Neuronal stem cell (in vitro differentiated cells): ENCODE data around the gene TBC1D22B.

Experiments used
- DNase-seq: peaks from one replicate; pipeline ENCODE4 v3.0.0-alpha.2; 2013; ENCODE audit warnings: low spot score
- H2AFZ ChIP-seq: one replicate; pipeline ENCODE4 v1.6.1; 2013; ENCODE audit warnings: mild to moderate bottlenecking, low read length, inconsistent platforms
- H2AK5ac ChIP-seq: 2 replicates; pipeline ENCODE4 v1.6.1; 2013; ENCODE audit warnings: low read depth, mild to moderate bottlenecking, inconsistent platforms, low read length, moderate library complexity, mixed read lengths
- H2BK120ac ChIP-seq: 2 replicates; pipeline ENCODE4 v1.6.1; 2013; ENCODE audit warnings: low read depth, mild to moderate bottlenecking, inconsistent platforms, low read length, moderate library complexity, mixed read lengths
- H2BK12ac ChIP-seq: one replicate; pipeline ENCODE4 v1.6.1; 2013; ENCODE audit warnings: low read length, inconsistent platforms
- H2BK15ac ChIP-seq: 2 replicates; pipeline ENCODE4 v1.6.1; 2013; ENCODE audit warnings: mild to moderate bottlenecking, low read length, inconsistent platforms, mixed read lengths
- H2BK5ac ChIP-seq: one replicate; pipeline ENCODE4 v1.6.1; 2013; ENCODE audit warnings: inconsistent platforms, mild to moderate bottlenecking, low read length, moderate library complexity
- H3K14ac ChIP-seq: one replicate; pipeline ENCODE4 v1.6.1; 2013; ENCODE audit warnings: low read length, inconsistent platforms
- H3K18ac ChIP-seq: 2 replicates; pipeline ENCODE4 v1.6.1; 2013; ENCODE audit warnings: low read length, inconsistent platforms
- H3K23ac ChIP-seq: 2 replicates; pipeline ENCODE4 v1.6.1; 2013; ENCODE audit warnings: low read depth, mild to moderate bottlenecking, mixed read lengths, low read length, inconsistent platforms; ENCODE audit not compliant: poor library complexity
- H3K27ac ChIP-seq: replicated peaks from 3 replicates; pipeline ENCODE4 v1.5.1; 2013; ENCODE audit warnings: low read length, inconsistent platforms
- H3K27me3 ChIP-seq, 3 experiments: 2 replicates each; pipeline ENCODE4 v1.6.1; 2013; ENCODE audit warnings: low read length in 3 of 3, mild to moderate bottlenecking in 2 of 3, inconsistent platforms in 1 of 3, low read depth in 1 of 3, mixed read lengths in 1 of 3, moderate library complexity in 1 of 3; ENCODE audit not compliant: control insufficient read depth in 3 of 3, insufficient read depth in 3 of 3
- H3K36me3 ChIP-seq, 2 donors: replicated peaks in 1 of 2; 2 replicates each; pipeline ENCODE4 v1.6.1; 2013; ENCODE audit warnings: low read length in 2 of 2; ENCODE audit not compliant: control insufficient read depth in 2 of 2, insufficient read depth in 2 of 2
- H3K4ac ChIP-seq: 2 replicates; pipeline ENCODE4 v1.6.1; 2013; ENCODE audit warnings: inconsistent platforms, mild to moderate bottlenecking, low read length, moderate library complexity
- H3K4me1 ChIP-seq, 2 donors: 1 replicate in 1 of 2; 2 replicates in 1 of 2; pipeline ENCODE4 v1.6.1; 2013; ENCODE audit warnings: low read length in 2 of 2, low read depth in 1 of 2; ENCODE audit not compliant: control insufficient read depth in 2 of 2, insufficient read depth in 1 of 2
- H3K4me2 ChIP-seq: one replicate; pipeline ENCODE4 v1.6.1; 2013; ENCODE audit warnings: mild to moderate bottlenecking, low read length, inconsistent platforms; ENCODE audit not compliant: insufficient read depth, poor library complexity, severe bottlenecking
- H3K4me3 ChIP-seq, 2 donors: 2 replicates each; pipeline ENCODE4 v1.5.1; 2013; ENCODE audit warnings: low read length in 2 of 2, mild to moderate bottlenecking in 2 of 2, inconsistent platforms in 1 of 2, moderate library complexity in 1 of 2
- H3K79me1 ChIP-seq: one replicate; pipeline ENCODE4 v1.6.1; 2013; ENCODE audit warnings: low read depth, mild to moderate bottlenecking, inconsistent platforms, low read length, moderate library complexity
- H3K9ac ChIP-seq: one replicate; pipeline ENCODE4 v1.6.1; 2013; ENCODE audit warnings: mild to moderate bottlenecking, low read depth, low read length, inconsistent platforms; ENCODE audit not compliant: poor library complexity
- H3K9me3 ChIP-seq, 2 donors: replicated peaks in 1 of 2; 2 replicates each; pipeline versions ENCODE3 to v1.6.1; 2013; ENCODE audit warnings: low read length in 2 of 2, mild to moderate bottlenecking in 2 of 2, inconsistent platforms in 1 of 2, low read depth in 1 of 2, mixed read lengths in 1 of 2, moderate library complexity in 1 of 2; ENCODE audit not compliant: control insufficient read depth in 2 of 2, insufficient read depth in 1 of 2
- H4K8ac ChIP-seq: one replicate; pipeline ENCODE4 v1.6.1; 2013; ENCODE audit warnings: low read depth, mild to moderate bottlenecking, inconsistent platforms, low read length, moderate library complexity
- H4K91ac ChIP-seq: one replicate; pipeline ENCODE4 v1.6.1; 2013; ENCODE audit warnings: low read length, low read depth, mild to moderate bottlenecking, inconsistent platforms; ENCODE audit not compliant: poor library complexity
- WGBS, 2 donors: extraction: QIAGEN DNeasy Blood & Tissue Kit; methylation state at CpG; one replicate each; pipeline ENCODE4 v1.1.7; 2013; ENCODE audit warnings: missing lambda C conversion rate in 2 of 2, mixed read lengths in 1 of 2; ENCODE audit not compliant: insufficient read length in 2 of 2, insufficient replicate concordance in 1 of 2; ENCODE audit errors: extremely low coverage in 2 of 2; 5-methylcytosine and 5-hydroxymethylcytosine counted together

Gene TBC1D22B

GRCh38 chr6:37319156-37319555, 61.6 kb downstream of the TBC1D22B start:
- no peak overlapping the region for H2BK12ac ChIP-seq
- no peaks in the 10 kb centered on the region for H3K79me1 ChIP-seq
- H2BK5ac ChIP-seq: no peak overlapping the region
- H2AFZ ChIP-seq: no peak overlapping the region
- no CpG with 5 or more reads among the region's 3 CpGs for WGBS, 2 donors
- no peak overlapping the region for H3K23ac ChIP-seq
- no peak overlapping the region for H3K14ac ChIP-seq
- H2BK15ac ChIP-seq: no peak overlapping the region
- H3K36me3 ChIP-seq: peaks cover 27 to 84% of the 10 kb centered on the region in 2 donors
- H2AK5ac ChIP-seq: no peak overlapping the region
- no peaks in the 10 kb centered on the region for H3K4me1 ChIP-seq
- no peak overlapping the region for H2BK120ac ChIP-seq
- H4K8ac ChIP-seq: no peak overlapping the region
- no peak overlapping the region for H3K18ac ChIP-seq
- H3K4ac ChIP-seq: no peak overlapping the region
- H3K27me3 ChIP-seq: no peaks in the 10 kb centered on the region
- no peaks in the 10 kb centered on the region for H3K9me3 ChIP-seq
- no peak overlapping the region for H3K9ac ChIP-seq
- no peak overlapping the region for H3K27ac ChIP-seq
- H3K4me3 ChIP-seq: no peak overlapping the region
- no peak for DNase-seq
- H4K91ac ChIP-seq: no peak overlapping the region
- H3K4me2 ChIP-seq: no peak overlapping the region

GRCh38 chr6:37319856-37320480, 62.4 kb downstream of the TBC1D22B start:
- H3K36me3 ChIP-seq: peaks cover 25 to 76% of the 10 kb centered on the region in 2 donors
- H3K9ac ChIP-seq: no peak overlapping the region
- H2AFZ ChIP-seq: no peak overlapping the region
- no peak overlapping the region for H3K4me3 ChIP-seq
- no peak overlapping the region for H4K91ac ChIP-seq
- DNase-seq: no peak
- no peak overlapping the region for H3K27ac ChIP-seq
- no peaks in the 10 kb centered on the region for H3K9me3 ChIP-seq
- H3K14ac ChIP-seq: no peak overlapping the region
- no peak overlapping the region for H4K8ac ChIP-seq
- H3K79me1 ChIP-seq: no peaks in the 10 kb centered on the region
- H3K23ac ChIP-seq: no peak overlapping the region
- no peak overlapping the region for H3K18ac ChIP-seq
- H2BK12ac ChIP-seq: no peak overlapping the region
- H2BK15ac ChIP-seq: no peak overlapping the region
- H3K27me3 ChIP-seq: no peaks in the 10 kb centered on the region
- no peak overlapping the region for H2AK5ac ChIP-seq
- H2BK120ac ChIP-seq: no peak overlapping the region
- no peak overlapping the region for H3K4ac ChIP-seq
- H2BK5ac ChIP-seq: no peak overlapping the region
- H3K4me2 ChIP-seq: no peak overlapping the region
- no peaks in the 10 kb centered on the region for H3K4me1 ChIP-seq
- WGBS, 2 donors: no CpG with 5 or more reads among the region's 4 CpGs

GRCh38 chr6:37320646-37321045, 63.1 kb downstream of the TBC1D22B start:
- Histone ChIP-seq H2BK15ac (no peak overlapping the region), H3K79me1 (no peaks in the 10 kb centered on the region), H2AFZ (no peak overlapping the region), H3K27ac (no peak overlapping the region), H3K14ac (no peak overlapping the region), H3K9ac (peak overlapping the region; percentile 74), H2BK120ac (no peak overlapping the region), H3K27me3 (no peaks in the 10 kb centered on the region), H3K4me2 (no peak overlapping the region), H2AK5ac (no peak overlapping the region), H3K9me3 (no peaks in the 10 kb centered on the region), H2BK12ac (no peak overlapping the region), H2BK5ac (no peak overlapping the region), H4K91ac (no peak overlapping the region), H3K4me3 (no peak overlapping the region), H3K23ac (no peak overlapping the region), H3K36me3 (peaks cover 21 to 69% of the 10 kb centered on the region in 2 donors), H3K4me1 (no peaks in the 10 kb centered on the region), H3K18ac (peak overlapping the region; percentile 45), H4K8ac (no peak overlapping the region), H3K4ac (no peak overlapping the region)
- no peak for DNase-seq
- no CpG with 5 or more reads among the region's 8 CpGs for WGBS, 2 donors

DNA sequence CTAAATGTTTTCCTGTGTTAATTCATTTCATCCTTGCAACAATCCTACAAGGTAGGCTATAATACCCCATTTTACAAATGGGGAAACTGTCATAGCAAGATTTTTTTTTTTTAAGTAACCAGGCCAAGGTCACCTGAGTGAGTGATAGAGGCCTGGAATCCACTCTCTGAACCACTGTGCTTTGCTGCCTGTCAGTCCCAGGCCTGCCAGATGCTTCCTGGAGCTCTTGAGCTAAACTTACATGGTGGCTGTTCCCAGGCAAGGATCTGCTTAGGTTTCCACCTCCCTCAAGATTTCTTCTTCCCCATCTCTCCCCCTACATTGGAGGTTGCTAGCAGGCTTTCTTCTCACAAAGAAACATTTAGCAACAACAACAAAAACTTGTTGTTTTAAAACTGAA, 63.5 kb downstream of the TBC1D22B start:
- H3K4me1 ChIP-seq: no peaks in the 10 kb centered on the region

More for the DNA sequence above, 63.5 kb downstream of the TBC1D22B start:
- Histone ChIP-seq H4K91ac (no peak overlapping the region), H4K8ac (no peak overlapping the region), H3K4ac (no peak overlapping the region), H3K4me3 (no peak overlapping the region), H3K4me2 (no peak overlapping the region), H3K79me1 (no peaks in the 10 kb centered on the region), H2BK12ac (no peak overlapping the region), H3K23ac (no peak overlapping the region), H2BK15ac (no peak overlapping the region), H3K27ac (no peak overlapping the region), H3K18ac (no peak overlapping the region), H3K9ac (no peak overlapping the region), H3K36me3 (peaks cover 19 to 65% of the 10 kb centered on the region in 2 donors), H2AFZ (no peak overlapping the region), H2AK5ac (no peak overlapping the region), H2BK5ac (no peak overlapping the region), H3K9me3 (no peaks in the 10 kb centered on the region), H2BK120ac (no peak overlapping the region), H3K14ac (no peak overlapping the region), H3K27me3 (no peaks in the 10 kb centered on the region)
- DNase-seq: no peak
